22Rv1 (cell line): ENCODE measurements around the gene PEX11A.

Experiments
- H3K27ac ChIP-seq: fragments of 450-650 bp; 2 replicates; pipeline ENCODE4 v1.5.1; 2017
- ZFX ChIP-seq: fragments of 450-650 bp; IDR thresholded peaks from 2 replicates; pipeline ENCODE4 v1.6.1; 2017; ENCODE audit warnings: antibody characterized with exemption, borderline replicate concordance
- TF ChIP-seq, protein P1 (sequence below): fragments of 450-650 bp; IDR thresholded peaks from 2 replicates; pipeline ENCODE4 v1.5.1; 2017; ENCODE audit warnings: mild to moderate bottlenecking

PEX11A gene

DNA sequence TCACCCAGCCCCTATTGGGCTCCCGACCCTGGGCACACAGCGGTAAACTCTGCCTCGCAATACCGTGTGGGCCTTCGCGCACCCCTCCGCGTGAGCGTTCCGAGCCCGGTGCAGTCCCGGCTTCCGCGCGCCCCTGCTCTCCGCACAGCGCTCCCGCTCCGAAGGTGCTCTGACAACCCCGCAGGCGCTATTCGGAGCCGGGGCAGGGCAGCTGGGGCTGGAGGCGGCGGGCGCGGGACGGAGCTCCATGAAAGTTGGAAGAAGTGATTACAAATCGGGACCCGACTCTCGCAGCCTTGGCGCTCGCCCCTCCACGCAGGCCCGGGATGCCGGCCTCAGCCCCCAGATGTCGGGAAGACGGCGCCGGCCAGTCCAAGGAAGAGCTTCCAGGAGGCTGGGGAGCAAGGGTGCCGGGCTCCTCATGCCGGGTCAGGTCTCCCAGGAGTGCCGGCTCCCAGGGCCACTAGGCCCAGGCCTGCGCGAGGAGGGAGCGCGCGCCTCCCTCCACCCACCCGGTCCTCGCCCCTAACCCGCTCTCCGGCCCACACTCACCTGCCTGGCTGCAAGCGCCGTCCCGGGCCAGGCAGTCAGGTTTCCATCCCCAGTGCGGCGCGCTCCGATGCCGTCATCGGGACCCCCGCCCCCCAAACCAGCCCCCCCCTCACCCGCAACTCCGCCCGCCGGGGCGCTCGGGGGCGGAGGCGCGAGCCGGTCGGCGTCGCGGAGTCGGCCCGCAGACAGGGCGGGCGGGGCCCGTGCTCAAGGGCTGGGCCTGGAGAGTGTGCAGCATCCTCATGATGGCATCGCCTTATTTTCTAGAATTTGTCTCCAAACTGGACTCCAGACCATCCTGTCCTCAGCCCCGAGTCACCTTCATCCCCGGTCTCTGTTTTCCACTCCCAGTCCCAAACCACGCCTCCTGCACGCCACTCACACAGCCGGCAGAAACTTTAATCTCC, 35.4 kb downstream of the PEX11A start, which contains the start of gene KIF7:
TSS of gene KIF7 (minus strand) at position 621 of the 959 bp plus-strand sequence. CDS start 2,537 bp downstream, outside the sequence.
- no peak for TF ChIP-seq ZFX
- TF ChIP-seq, protein P1, sequence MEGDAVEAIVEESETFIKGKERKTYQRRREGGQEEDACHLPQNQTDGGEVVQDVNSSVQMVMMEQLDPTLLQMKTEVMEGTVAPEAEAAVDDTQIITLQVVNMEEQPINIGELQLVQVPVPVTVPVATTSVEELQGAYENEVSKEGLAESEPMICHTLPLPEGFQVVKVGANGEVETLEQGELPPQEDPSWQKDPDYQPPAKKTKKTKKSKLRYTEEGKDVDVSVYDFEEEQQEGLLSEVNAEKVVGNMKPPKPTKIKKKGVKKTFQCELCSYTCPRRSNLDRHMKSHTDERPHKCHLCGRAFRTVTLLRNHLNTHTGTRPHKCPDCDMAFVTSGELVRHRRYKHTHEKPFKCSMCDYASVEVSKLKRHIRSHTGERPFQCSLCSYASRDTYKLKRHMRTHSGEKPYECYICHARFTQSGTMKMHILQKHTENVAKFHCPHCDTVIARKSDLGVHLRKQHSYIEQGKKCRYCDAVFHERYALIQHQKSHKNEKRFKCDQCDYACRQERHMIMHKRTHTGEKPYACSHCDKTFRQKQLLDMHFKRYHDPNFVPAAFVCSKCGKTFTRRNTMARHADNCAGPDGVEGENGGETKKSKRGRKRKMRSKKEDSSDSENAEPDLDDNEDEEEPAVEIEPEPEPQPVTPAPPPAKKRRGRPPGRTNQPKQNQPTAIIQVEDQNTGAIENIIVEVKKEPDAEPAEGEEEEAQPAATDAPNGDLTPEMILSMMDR = no peak
- H3K27ac ChIP-seq = no peak within 1 kb of the TSS

DNA sequence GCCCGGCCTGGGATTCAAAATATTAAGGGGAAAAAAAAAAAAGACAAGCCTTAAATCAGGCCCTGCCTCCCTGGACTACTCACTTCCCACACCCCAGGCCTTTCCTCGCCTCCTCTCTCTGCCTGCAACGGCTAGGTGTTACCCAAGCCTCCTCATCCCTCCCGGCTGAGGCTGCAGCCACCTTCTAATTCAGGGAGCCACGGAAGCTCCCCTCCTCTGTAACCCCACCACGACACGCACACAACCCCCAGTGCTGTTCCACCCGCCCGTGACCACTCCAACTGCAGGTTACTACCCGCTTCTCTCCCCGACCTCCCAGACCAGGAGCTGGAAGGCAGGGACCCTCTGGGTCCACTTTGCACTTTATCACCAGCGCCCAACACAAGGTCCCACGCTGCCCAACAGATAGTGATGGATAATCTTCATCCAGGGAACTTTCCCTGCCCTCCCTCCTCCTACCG, 36.2 kb downstream of the PEX11A start:
- no peak overlapping the region for H3K27ac ChIP-seq

DNA sequence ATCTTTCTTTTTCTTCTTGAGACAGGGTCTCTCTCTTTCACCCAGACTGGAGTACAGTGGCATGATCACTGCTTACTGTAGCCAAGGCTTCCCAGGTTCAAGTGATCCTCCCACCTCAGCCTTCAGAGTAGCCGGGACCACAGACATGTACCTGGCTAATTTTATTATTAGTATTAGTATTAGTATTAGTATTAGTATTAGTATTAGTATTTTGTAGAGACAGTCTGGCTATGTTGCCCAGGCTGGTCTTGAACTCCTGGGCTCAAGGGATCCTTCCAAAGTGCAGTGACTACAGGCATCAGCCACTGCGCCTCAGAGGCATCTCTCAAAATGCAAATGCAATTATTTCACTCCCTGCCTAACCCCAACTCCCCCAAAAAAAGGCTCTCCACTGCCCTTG, 37.0 kb downstream of the PEX11A start:
- H3K27ac ChIP-seq = no peak overlapping the region
- no peak for TF ChIP-seq ZFX
- TF ChIP-seq, protein P1 = no peak

More for the DNA sequence above, 36.2 kb downstream of the PEX11A start:
- TF ChIP-seq, protein P1 = no peak
- TF ChIP-seq ZFX = no peak

DNA sequence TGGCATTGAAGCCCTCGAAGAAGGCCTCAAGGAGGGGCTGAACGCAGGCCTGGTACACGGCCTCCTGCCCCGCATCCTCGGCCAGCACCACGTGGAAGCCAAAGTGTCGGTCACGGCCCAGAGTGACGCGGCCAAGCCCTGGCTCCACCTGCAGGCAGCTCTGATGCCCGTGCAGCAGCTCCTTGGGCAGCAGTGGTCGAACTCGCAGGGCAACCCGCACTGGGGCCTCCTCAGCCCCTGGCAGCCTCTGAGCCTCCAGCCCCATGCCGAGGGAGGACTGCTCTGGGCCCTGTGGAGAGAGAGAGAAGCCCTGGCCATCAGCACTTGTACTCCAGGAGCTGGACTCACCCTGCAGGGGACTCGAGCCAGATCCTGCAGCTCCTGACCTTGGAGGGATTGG, 37.9 kb downstream of the PEX11A start:
- TF ChIP-seq ZFX = no peak
- TF ChIP-seq, protein P1 = no peak
- no peak overlapping the region for H3K27ac ChIP-seq

DNA sequence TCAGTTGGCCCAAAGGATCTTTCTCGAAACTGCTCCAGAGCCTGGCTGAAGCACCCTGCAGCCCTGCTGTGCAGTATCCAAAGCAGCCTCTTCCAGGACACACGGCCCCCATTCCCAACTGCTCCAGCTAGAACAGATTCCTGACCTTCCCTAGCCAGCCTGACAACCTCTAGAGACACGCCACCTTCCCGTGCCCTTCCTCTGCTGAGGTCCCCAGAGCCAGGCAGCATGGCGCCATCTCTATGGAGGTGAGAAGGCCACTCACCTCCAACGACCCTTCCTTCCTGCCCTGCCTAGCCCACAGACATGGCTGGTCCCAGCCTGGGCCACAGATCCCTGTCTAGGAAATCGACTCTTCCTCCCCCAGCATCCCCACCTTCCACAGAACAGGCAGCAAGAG, 38.4 kb downstream of the PEX11A start:
- TF ChIP-seq, protein P1 = no peak
- no peak for TF ChIP-seq ZFX
- no peak overlapping the region for H3K27ac ChIP-seq

DNA sequence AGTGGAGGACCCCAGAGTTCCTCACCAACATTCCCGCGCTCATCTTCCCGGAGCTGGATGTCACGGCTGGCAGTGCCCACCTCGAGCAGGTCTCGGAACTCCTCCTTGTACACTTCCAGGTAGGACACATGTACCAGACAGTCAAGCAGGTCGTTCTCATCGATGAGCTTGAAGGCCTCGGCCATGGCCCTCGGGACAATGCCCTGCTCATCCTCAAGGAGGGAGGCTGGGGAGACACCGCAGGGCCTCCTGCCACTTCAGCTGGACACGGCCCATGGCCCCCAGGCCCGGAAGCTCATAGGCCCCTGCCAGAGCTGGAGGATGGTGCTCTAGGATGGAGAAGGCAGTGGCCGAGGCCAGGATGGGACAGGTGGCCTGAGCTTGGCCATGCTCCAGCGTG, 40.8 kb downstream of the PEX11A start:
- TF ChIP-seq, protein P1 = no peak
- TF ChIP-seq ZFX = no peak
- no peak overlapping the region for H3K27ac ChIP-seq

DNA sequence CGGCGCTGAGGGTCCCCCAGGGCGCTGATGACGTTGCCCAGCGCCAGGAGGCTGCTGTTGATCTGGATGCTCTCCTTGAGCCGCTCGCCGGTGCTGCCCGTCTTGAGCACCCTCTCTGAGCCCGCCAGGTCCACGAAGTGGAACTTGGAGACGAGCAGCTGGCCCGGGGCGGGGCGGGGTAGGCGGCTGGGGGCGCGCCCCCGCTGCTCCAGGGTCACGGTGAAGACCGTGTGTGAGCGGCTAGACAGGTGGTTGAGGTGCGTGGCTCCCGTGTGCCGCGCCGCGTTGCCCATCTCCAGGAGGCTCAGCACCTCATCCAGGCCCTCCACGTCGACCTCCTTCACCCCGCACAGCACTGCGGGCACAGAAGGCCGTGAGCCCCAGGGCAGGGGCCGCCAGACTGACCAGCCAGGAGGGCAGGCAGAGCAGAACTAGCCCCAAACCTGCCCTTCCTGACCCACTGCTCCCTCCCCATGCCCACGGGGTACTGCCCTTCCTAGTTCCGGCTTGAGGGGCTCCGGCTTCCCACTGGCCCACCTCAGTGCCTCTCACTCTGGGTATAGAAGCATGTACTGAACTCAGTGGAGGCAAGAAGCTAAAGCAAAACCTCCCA, 41.4 kb downstream of the PEX11A start:
- no peak overlapping the region for H3K27ac ChIP-seq
- TF ChIP-seq, protein P1 = no peak
- TF ChIP-seq ZFX = no peak
